Gastroesophageal sphincter (tissue), 3 donors: ENCODE measurements around the gene ELAC2.

Source experiments
- CTCF ChIP-seq, 4 experiments: fragments of 200-600 bp in 2 of 4; fragments of 450-650 bp in 2 of 4; sonication (generic) in 1 of 4; IDR thresholded peaks; one replicate each; pipeline ENCODE4 v1.5.1; 2017 to 2019; ENCODE audit warnings: antibody characterized with exemption in 4 of 4, mild to moderate bottlenecking in 2 of 4, moderate library complexity in 2 of 4
- POLR2A ChIP-seq, 2 donors: fragments of 450-650 bp; IDR thresholded peaks; one replicate each; pipeline ENCODE4 v1.6.1; 2017; ENCODE audit warnings: antibody characterized with exemption in 2 of 2, mild to moderate bottlenecking in 2 of 2, moderate library complexity in 1 of 2

- TF ChIP-seq CTCF (IDR thresholded peaks at IDR 0.05) (no peak), POLR2A (IDR thresholded peaks at IDR 0.05) (no peak)
These were observed 6.2 kb upstream of the ELAC2 start for GRCh38 chr17:13024016-13024415.
